ENCODE results near the gene ADI1.

DNA sequence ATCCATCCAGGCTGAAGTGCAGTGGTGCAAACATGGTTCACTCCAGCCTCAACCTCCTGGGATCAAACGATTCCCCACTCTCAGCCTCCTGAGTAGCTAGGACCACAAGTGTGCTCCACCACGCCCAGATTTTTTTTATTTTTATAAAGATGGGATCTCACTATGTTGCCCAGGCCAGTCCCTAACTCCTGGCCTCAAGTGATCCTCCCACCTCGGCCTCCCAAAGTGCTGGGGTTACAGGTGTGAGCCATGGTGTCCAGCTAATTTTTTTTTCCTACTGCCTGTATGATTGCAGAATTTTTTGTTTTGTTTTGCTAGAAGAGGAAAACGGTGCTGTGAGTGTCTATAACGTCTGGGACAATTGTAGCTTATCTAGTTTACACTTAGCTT is 38.3 kb downstream of the ADI1 start:
- TF ChIP-seq TAF1 (IDR thresholded peaks at IDR 0.05; ENCODE audit: low read depth) (no peak), YY1 (IDR thresholded peaks at IDR 0.05; ENCODE audit: low read depth) (no peak), EGR1 (IDR thresholded peaks at IDR 0.05) (no peak), ZBTB7A (IDR thresholded peaks at IDR 0.05; ENCODE audit: low read depth) (no peak), EP300 (IDR thresholded peaks at IDR 0.05; ENCODE audit: borderline replicate concordance) (no peak), RAD21 (IDR thresholded peaks at IDR 0.05; ENCODE audit: low read depth) (no peak), CREB1 (IDR thresholded peaks at IDR 0.05; ENCODE audit: low read depth) (no peak), NFIC (IDR thresholded peaks at IDR 0.05) (no peak), TEAD4 (IDR thresholded peaks at IDR 0.05) (no peak), CEBPB (IDR thresholded peaks at IDR 0.05) (no peak), TCF12 (IDR thresholded peaks at IDR 0.05; ENCODE audit: low read depth) (no peak)
- TF ChIP-seq, protein P1, sequence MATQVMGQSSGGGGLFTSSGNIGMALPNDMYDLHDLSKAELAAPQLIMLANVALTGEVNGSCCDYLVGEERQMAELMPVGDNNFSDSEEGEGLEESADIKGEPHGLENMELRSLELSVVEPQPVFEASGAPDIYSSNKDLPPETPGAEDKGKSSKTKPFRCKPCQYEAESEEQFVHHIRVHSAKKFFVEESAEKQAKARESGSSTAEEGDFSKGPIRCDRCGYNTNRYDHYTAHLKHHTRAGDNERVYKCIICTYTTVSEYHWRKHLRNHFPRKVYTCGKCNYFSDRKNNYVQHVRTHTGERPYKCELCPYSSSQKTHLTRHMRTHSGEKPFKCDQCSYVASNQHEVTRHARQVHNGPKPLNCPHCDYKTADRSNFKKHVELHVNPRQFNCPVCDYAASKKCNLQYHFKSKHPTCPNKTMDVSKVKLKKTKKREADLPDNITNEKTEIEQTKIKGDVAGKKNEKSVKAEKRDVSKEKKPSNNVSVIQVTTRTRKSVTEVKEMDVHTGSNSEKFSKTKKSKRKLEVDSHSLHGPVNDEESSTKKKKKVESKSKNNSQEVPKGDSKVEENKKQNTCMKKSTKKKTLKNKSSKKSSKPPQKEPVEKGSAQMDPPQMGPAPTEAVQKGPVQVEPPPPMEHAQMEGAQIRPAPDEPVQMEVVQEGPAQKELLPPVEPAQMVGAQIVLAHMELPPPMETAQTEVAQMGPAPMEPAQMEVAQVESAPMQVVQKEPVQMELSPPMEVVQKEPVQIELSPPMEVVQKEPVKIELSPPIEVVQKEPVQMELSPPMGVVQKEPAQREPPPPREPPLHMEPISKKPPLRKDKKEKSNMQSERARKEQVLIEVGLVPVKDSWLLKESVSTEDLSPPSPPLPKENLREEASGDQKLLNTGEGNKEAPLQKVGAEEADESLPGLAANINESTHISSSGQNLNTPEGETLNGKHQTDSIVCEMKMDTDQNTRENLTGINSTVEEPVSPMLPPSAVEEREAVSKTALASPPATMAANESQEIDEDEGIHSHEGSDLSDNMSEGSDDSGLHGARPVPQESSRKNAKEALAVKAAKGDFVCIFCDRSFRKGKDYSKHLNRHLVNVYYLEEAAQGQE (IDR thresholded peaks at IDR 0.05; ENCODE audit: low read depth) = no peak
- TF ChIP-seq, protein P2, sequence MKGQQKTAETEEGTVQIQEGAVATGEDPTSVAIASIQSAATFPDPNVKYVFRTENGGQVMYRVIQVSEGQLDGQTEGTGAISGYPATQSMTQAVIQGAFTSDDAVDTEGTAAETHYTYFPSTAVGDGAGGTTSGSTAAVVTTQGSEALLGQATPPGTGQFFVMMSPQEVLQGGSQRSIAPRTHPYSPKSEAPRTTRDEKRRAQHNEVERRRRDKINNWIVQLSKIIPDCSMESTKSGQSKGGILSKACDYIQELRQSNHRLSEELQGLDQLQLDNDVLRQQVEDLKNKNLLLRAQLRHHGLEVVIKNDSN (IDR thresholded peaks at IDR 0.05) = no peak
- TF ChIP-seq, protein P3, sequence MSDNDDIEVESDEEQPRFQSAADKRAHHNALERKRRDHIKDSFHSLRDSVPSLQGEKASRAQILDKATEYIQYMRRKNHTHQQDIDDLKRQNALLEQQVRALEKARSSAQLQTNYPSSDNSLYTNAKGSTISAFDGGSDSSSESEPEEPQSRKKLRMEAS (IDR thresholded peaks at IDR 0.05) = no peak

All from Ishikawa (cell line).